ENCODE data around the gene NAV3. TPM values are rescaled to one million over a fixed set of nuclear protein-coding genes. Genes with fewer than 3 reads are reported as not detected.
"Not testable (repeated sequence)": the region's sequence is repeated elsewhere in the genome, so short reads cannot be mapped to it uniquely, and the experiment has no call there.

Gene NAV3
- total RNA-seq, 1 experiment from 2014 or later, result 4.1 TPM

DNA sequence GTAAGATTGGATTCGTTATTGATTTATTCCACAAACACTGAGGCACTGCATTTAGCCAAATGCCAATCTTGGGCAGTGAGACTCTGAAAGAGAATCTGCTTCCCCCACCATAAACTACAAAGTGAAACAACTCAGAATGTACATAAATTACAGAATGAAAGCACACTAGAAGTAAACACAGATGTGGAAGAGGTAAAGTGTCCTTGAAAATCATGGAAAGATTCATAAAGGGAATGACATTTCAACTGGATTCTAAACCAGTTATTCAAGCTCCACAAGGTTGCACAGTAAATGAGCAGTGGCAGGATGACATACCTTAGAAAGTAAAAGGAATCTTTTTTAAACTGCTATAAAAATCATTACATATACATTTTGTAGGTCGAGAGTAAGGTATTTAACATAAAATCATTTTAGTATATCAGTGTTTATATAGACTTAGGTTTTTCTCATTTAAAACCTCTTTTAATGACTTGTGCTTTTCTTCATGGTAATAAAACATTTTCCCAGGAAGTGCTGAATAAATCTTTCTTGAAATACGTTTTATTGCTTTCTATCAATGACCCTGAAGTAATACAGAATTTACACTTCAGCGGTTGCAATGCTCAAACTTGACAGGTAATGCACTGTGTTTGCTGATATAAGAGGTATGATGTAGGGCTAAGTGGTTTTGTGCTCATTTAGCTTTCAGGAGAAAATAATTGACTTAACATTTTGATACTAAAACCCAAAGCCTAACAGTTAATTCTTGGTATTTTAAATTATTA lies 270.6 kb downstream of the NAV3 start:
- H3K4me1 Mint-ChIP-seq (ENCODE audit: low read depth, unreplicated experiment), result peaks cover 14% of the 10 kb centered on the region
- no peaks in the 10 kb centered on the region for H3K36me3 Mint-ChIP-seq (ENCODE audit: insufficient read depth, unreplicated experiment)
- CTCF ChIA-PET, result no interaction called here
- TF ChIP-seq, protein P1, sequence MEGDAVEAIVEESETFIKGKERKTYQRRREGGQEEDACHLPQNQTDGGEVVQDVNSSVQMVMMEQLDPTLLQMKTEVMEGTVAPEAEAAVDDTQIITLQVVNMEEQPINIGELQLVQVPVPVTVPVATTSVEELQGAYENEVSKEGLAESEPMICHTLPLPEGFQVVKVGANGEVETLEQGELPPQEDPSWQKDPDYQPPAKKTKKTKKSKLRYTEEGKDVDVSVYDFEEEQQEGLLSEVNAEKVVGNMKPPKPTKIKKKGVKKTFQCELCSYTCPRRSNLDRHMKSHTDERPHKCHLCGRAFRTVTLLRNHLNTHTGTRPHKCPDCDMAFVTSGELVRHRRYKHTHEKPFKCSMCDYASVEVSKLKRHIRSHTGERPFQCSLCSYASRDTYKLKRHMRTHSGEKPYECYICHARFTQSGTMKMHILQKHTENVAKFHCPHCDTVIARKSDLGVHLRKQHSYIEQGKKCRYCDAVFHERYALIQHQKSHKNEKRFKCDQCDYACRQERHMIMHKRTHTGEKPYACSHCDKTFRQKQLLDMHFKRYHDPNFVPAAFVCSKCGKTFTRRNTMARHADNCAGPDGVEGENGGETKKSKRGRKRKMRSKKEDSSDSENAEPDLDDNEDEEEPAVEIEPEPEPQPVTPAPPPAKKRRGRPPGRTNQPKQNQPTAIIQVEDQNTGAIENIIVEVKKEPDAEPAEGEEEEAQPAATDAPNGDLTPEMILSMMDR (IDR thresholded peaks at IDR 0.05; ENCODE audit: unreplicated experiment), result no peak
- H3K4me3 Mint-ChIP-seq (ENCODE audit: low read depth, unreplicated experiment), result no peak overlapping the region
- no peak for DNase-seq
- H3K27me3 Mint-ChIP-seq (ENCODE audit: unreplicated experiment), result no peaks in the 10 kb centered on the region
- H3K27ac Mint-ChIP-seq (ENCODE audit: unreplicated experiment), result no peak overlapping the region
- BruUV-seq (replicated peaks), result no TSS peak
- intact Hi-C loops (cut with micrococcal nuclease; ENCODE audit: unreplicated experiment), result no loop called here
- peaks cover 2% of the 10 kb centered on the region for H3K9me3 Mint-ChIP-seq (ENCODE audit: low read depth, unreplicated experiment)

DNA sequence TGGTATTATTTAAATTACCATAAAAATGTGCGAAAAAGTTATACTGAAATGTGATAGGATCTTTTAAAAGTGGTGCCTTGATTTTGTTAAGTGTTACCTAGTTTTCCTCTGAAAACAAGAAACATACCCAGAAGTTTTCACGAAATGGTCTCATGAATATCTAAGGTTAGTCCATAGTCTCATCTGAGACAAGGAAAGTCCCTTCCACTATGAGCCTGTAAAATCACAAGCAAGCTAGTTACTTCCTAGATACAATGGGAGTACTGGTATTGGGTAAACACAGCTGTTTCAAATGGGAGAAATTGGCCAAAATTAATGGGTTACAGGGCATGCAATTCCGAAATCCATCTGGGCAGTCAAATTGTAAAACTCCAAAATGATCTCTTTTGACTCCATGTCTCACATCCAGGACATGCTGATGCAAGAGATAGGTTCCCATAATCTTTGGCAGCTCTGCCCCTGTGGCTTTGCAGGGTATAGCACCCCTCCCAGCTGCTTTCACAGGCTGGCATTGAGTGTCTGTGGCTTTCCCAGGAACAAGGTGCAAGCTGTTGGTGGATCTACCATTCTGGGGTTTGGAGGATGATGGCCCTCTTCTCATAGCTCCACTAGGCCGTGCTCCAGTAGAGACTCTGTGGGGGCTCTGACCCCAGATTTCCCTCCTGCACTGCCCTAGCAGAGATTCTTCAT lies 271.4 kb downstream of the NAV3 start:
- no peaks in the 10 kb centered on the region for H3K27me3 Mint-ChIP-seq (ENCODE audit: unreplicated experiment)
- peaks cover 14% of the 10 kb centered on the region for H3K4me1 Mint-ChIP-seq (ENCODE audit: low read depth, unreplicated experiment)
- TF ChIP-seq, protein P1 (IDR thresholded peaks at IDR 0.05; ENCODE audit: unreplicated experiment), result no peak
- intact Hi-C loops (cut with micrococcal nuclease; ENCODE audit: unreplicated experiment), result no loop called here
- no peaks in the 10 kb centered on the region for H3K36me3 Mint-ChIP-seq (ENCODE audit: insufficient read depth, unreplicated experiment)
- no TSS peak for BruUV-seq (replicated peaks)
- peak; percentile 17 for DNase-seq
- no peak overlapping the region for H3K4me3 Mint-ChIP-seq (ENCODE audit: low read depth, unreplicated experiment)
- H3K9me3 Mint-ChIP-seq (ENCODE audit: low read depth, unreplicated experiment), result no peaks in the 10 kb centered on the region
- CTCF ChIA-PET, result no interaction called here
- no peak overlapping the region for H3K27ac Mint-ChIP-seq (ENCODE audit: unreplicated experiment)

DNA sequence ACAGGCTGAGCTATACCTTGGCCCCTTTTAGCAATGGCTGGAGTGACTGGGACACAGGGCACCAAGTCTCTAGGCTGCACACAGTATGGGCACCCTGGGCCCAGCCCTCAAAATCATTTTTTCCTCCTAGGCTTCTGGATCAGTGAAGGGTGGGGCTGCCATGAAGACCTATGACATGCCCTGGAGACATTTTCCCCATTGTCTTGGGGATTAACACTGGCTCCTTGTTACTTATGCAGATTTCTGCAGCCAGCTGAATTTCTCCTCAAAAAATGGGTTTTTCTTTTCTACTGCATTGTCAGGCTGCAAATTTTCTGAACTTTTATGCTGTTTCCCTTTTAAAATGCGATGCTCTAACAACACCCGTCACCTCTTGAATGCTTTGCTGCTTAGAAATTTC lies 272.1 kb downstream of the NAV3 start:
- H3K27me3 Mint-ChIP-seq (ENCODE audit: unreplicated experiment); CTCF ChIA-PET; BruUV-seq (replicated peaks); DNase-seq; H3K4me3 Mint-ChIP-seq (ENCODE audit: low read depth, unreplicated experiment); H3K36me3 Mint-ChIP-seq (ENCODE audit: insufficient read depth, unreplicated experiment); intact Hi-C loops (cut with micrococcal nuclease; ENCODE audit: unreplicated experiment); H3K9me3 Mint-ChIP-seq (ENCODE audit: low read depth, unreplicated experiment); H3K27ac Mint-ChIP-seq (ENCODE audit: unreplicated experiment): not testable (repeated sequence)
- H3K4me1 Mint-ChIP-seq (ENCODE audit: low read depth, unreplicated experiment), result peaks cover 14% of the 10 kb centered on the region

DNA sequence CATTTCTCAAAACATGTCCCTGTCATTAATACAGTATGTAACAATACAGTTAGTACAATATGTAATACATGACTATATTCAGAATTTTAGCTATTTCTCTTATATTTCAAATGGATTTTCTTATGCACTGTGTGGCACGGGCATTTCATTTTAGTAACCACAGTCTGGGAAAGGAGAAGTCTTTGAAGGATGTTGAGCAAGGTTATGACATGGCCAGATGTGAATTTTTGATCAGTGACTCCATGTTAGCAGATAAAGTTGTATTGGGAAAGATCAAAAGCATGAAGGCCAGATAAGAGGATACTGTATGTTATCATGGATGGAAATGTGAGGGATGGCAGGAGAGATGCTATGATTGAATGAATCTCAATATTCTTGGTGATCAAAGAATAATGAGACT lies 285.2 kb downstream of the NAV3 start:
- H3K27ac Mint-ChIP-seq (ENCODE audit: unreplicated experiment), result no peak overlapping the region
- DNase-seq, result no peak
- no peaks in the 10 kb centered on the region for H3K27me3 Mint-ChIP-seq (ENCODE audit: unreplicated experiment)
- intact Hi-C loops (cut with micrococcal nuclease; ENCODE audit: unreplicated experiment), result no loop called here
- H3K4me3 Mint-ChIP-seq (ENCODE audit: low read depth, unreplicated experiment), result no peak overlapping the region
- no peaks in the 10 kb centered on the region for H3K36me3 Mint-ChIP-seq (ENCODE audit: insufficient read depth, unreplicated experiment)
- CTCF ChIA-PET, result no interaction called here
- TF ChIP-seq, protein P1 (IDR thresholded peaks at IDR 0.05; ENCODE audit: unreplicated experiment), result no peak
- H3K4me1 Mint-ChIP-seq (ENCODE audit: low read depth, unreplicated experiment), result peaks cover 10% of the 10 kb centered on the region
- BruUV-seq (replicated peaks), result no TSS peak
- peaks cover 11% of the 10 kb centered on the region for H3K9me3 Mint-ChIP-seq (ENCODE audit: low read depth, unreplicated experiment)

DNA sequence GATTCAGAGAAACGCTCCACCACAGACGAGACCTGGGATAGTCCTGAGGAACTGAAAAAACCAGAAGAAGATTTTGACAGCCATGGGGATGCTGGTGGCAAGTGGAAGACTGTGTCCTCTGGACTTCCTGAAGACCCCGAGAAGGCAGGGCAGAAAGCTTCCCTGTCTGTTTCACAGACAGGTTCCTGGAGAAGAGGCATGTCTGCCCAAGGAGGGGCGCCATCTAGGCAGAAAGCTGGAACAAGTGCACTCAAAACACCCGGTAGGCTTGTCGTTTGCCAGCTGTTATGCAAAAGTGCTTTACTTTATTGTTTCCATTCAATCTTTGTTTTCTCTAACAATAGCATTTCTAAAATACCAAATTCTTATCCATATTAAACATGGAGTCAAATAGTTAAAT lies 287.3 kb downstream of the NAV3 start:
- Mint-ChIP-seq H3K27me3 (ENCODE audit: unreplicated experiment) (no peaks in the 10 kb centered on the region), H3K4me3 (ENCODE audit: low read depth, unreplicated experiment) (no peak overlapping the region), H3K36me3 (ENCODE audit: insufficient read depth, unreplicated experiment) (no peaks in the 10 kb centered on the region), H3K4me1 (ENCODE audit: low read depth, unreplicated experiment) (peaks cover 10% of the 10 kb centered on the region), H3K9me3 (ENCODE audit: low read depth, unreplicated experiment) (peaks cover 7% of the 10 kb centered on the region), H3K27ac (ENCODE audit: unreplicated experiment) (no peak overlapping the region)
- peak; percentile 18 for DNase-seq
- BruUV-seq (replicated peaks), result no TSS peak
- CTCF ChIA-PET, result no interaction called here
- intact Hi-C loops (cut with micrococcal nuclease; ENCODE audit: unreplicated experiment), result no loop called here
- TF ChIP-seq, protein P1 (IDR thresholded peaks at IDR 0.05; ENCODE audit: unreplicated experiment), result no peak

All from Calu3 (cell line).